HepG2 (cell line): ENCODE results near the gene CHKB. TPM values are rescaled to one million over a fixed set of nuclear protein-coding genes. Genes with fewer than 3 reads are reported as not detected.

Experiments used
- AKAP8 ChIP-seq: sonication (generic); formaldehyde crosslinking; IDR thresholded peaks from 2 replicates; pipeline ENCODE4 v1.5.1; 2020; ENCODE audit warnings: mild to moderate bottlenecking, missing genetic modification reagents
- ASH2L ChIP-seq: fragments of 300-600, 200-600 bp; sonication (generic); IDR thresholded peaks from 2 replicates; pipeline ENCODE4 v1.7.0; 2017; ENCODE audit warnings: low read depth, mild to moderate bottlenecking, moderate library complexity, mixed read lengths, low read length; ENCODE audit not compliant: insufficient read length
- DPF2 ChIP-seq: sonication (generic); formaldehyde crosslinking; IDR thresholded peaks from 2 replicates; pipeline ENCODE4 v1.4.0; 2020; ENCODE audit warnings: mild to moderate bottlenecking, low read depth, missing genetic modification reagents, borderline replicate concordance
- HCFC1 ChIP-seq: fragments of 150-350 bp; IDR thresholded peaks from 2 replicates; pipeline ENCODE4 v1.6.1; 2014; ENCODE audit warnings: low read depth, low read length
- JUN ChIP-seq: sonication (generic); formaldehyde crosslinking; IDR thresholded peaks from 2 replicates; pipeline ENCODE4 v1.4.0; 2020; ENCODE audit warnings: mild to moderate bottlenecking, missing genetic modification reagents
- KDM5B ChIP-seq: sonication (generic); formaldehyde crosslinking; IDR thresholded peaks from 2 replicates; pipeline ENCODE4 v1.4.0; 2020; ENCODE audit warnings: missing genetic modification reagents, mild to moderate bottlenecking, borderline replicate concordance
- MAX ChIP-seq: IDR thresholded peaks from 2 replicates; pipeline ENCODE4 v1.6.1; 2012; ENCODE audit warnings: inconsistent platforms
- MAZ ChIP-seq, 2 experiments: sonication (generic) in 1 of 2; formaldehyde crosslinking in 1 of 2; IDR thresholded peaks; 2 replicates each; pipeline versions ENCODE4 v1.5.0 to v1.6.1; 2012 to 2020; ENCODE audit warnings: low read depth in 2 of 2, mild to moderate bottlenecking in 2 of 2, borderline replicate concordance in 1 of 2, improper control_type of control experiment in 1 of 2, low read length in 1 of 2, missing genetic modification reagents in 1 of 2, moderate library complexity in 1 of 2
- MED1 ChIP-seq: sonication (generic); formaldehyde crosslinking; IDR thresholded peaks from 2 replicates; pipeline ENCODE4 v1.4.0; 2020; ENCODE audit warnings: missing genetic modification reagents
- MTA1 ChIP-seq: sonication (generic); formaldehyde crosslinking; IDR thresholded peaks from 2 replicates; pipeline ENCODE4 v1.4.0; 2020; ENCODE audit warnings: missing genetic modification reagents, mild to moderate bottlenecking, borderline replicate concordance
- MYPOP ChIP-seq: sonication (generic); formaldehyde crosslinking; IDR thresholded peaks from 2 replicates; pipeline ENCODE4 v1.8.1; 2023; ENCODE audit warnings: mild to moderate bottlenecking, moderate library complexity, missing genetic modification reagents
- NFKB2 ChIP-seq: sonication (generic); formaldehyde crosslinking; IDR thresholded peaks from 2 replicates; pipeline ENCODE4 v1.4.0; 2020; ENCODE audit warnings: missing genetic modification reagents, borderline replicate concordance
- RFXAP ChIP-seq: sonication (generic); formaldehyde crosslinking; IDR thresholded peaks from 2 replicates; pipeline ENCODE4 v1.4.0; 2020; ENCODE audit warnings: missing genetic modification reagents, borderline replicate concordance
- SCMH1 ChIP-seq: sonication (generic); formaldehyde crosslinking; IDR thresholded peaks from 2 replicates; pipeline ENCODE4 v1.9.0; 2021; ENCODE audit warnings: missing genetic modification reagents, mild to moderate bottlenecking, borderline replicate concordance
- SNAPC2 ChIP-seq: sonication (generic); formaldehyde crosslinking; IDR thresholded peaks from 2 replicates; pipeline ENCODE4 v1.8.1; 2022; ENCODE audit warnings: mild to moderate bottlenecking, missing genetic modification reagents
- SP2 ChIP-seq: sonication (generic); formaldehyde crosslinking; IDR thresholded peaks from 2 replicates; pipeline ENCODE4 v1.5.1; 2020; ENCODE audit warnings: mild to moderate bottlenecking, missing genetic modification reagents
- SYNCRIP ChIP-seq: fragments of 200-400 bp; formaldehyde crosslinking; IDR thresholded peaks from 2 replicates; pipeline ENCODE4 v1.6.1; 2018; ENCODE audit warnings: mild to moderate bottlenecking, low read depth, low read length; ENCODE audit not compliant: insufficient read depth
- ZBTB25 ChIP-seq: IDR thresholded peaks from 2 replicates; pipeline ENCODE4 v1.6.1; 2018; ENCODE audit warnings: missing genetic modification reagents
- ZBTB7B ChIP-seq: sonication (generic); formaldehyde crosslinking; IDR thresholded peaks from 2 replicates; pipeline ENCODE4 v1.4.0; 2020; ENCODE audit warnings: missing genetic modification reagents
- ZC3H13 ChIP-seq: sonication (generic); formaldehyde crosslinking; IDR thresholded peaks from 2 replicates; pipeline ENCODE4 v1.8.1; 2023; ENCODE audit warnings: mild to moderate bottlenecking, missing genetic modification reagents, moderate library complexity
- ZNF501 ChIP-seq: sonication (generic); formaldehyde crosslinking; IDR thresholded peaks from 2 replicates; pipeline ENCODE4 v1.5.1; 2020; ENCODE audit warnings: mild to moderate bottlenecking, moderate library complexity, missing genetic modification reagents
- ZNF557 ChIP-seq: sonication (generic); formaldehyde crosslinking; IDR thresholded peaks from 2 replicates; pipeline ENCODE4 v1.4.0; 2020; ENCODE audit warnings: missing genetic modification reagents
- ZNF749 ChIP-seq: sonication (generic); formaldehyde crosslinking; IDR thresholded peaks from 2 replicates; pipeline ENCODE4 v1.8.0; 2022; ENCODE audit warnings: mild to moderate bottlenecking, missing genetic modification reagents, moderate library complexity, borderline replicate concordance
- ZNF773 ChIP-seq: sonication (generic); formaldehyde crosslinking; IDR thresholded peaks from 2 replicates; pipeline ENCODE4 v1.4.0; 2020; ENCODE audit warnings: missing genetic modification reagents, borderline replicate concordance
- polyA plus RNA-seq, 8 experiments: library from polyadenylated mRNA; depleted of rRNA in 3 of 8; stranded (reverse) in 7 of 8; unstranded in 1 of 8; fragments of >200 nt; fragmentation: Illumina TruSeq in 4 of 8; extraction: Trizol in 4 of 8; gene quantifications; 2 replicates each; pipeline versions ENCODE4 v1.2.1 to v1.2.3, GENCODE V29; 2011 to 2016; ENCODE audit warnings: low read depth in 4 of 8, missing spikeins in 1 of 8, mixed read lengths in 1 of 8; ENCODE audit not compliant: insufficient read depth in 1 of 8
- total RNA-seq, 5 experiments: library from RNA; depleted of rRNA; stranded (reverse); fragments of >200 nt; fragmentation: Illumina TruSeq; extraction: Trizol; gene quantifications; 2 replicates each; pipeline ENCODE4 v1.2.3, GENCODE V29; 2016; ENCODE audit warnings: low read depth in 1 of 5
- TF ChIP-seq, protein P1 (sequence below): sonication (generic); formaldehyde crosslinking; IDR thresholded peaks from 2 replicates; pipeline ENCODE4 v1.5.1; 2020; ENCODE audit warnings: mild to moderate bottlenecking, missing genetic modification reagents

CHKB gene
- total and polyA plus RNA-seq, 2 of the 13 experiments (the other 11 are each of a cell fraction or from before 2014, with no cell fraction given), result 24.5 to 42.7 TPM

- TF ChIP-seq SP2 (CRISPR knock-in tag), result no peak
- TF ChIP-seq ZNF501 (CRISPR knock-in tag), result 0 out of 2 replicates have a peak, but pooled peaks have one; percentile 37
- 0 out of 2 replicates have a peak, but pooled peaks have one; percentile 0 for TF ChIP-seq NFKB2 (CRISPR knock-in tag)
- TF ChIP-seq MAZ (IDR thresholded peaks at IDR 0.05; ENCODE audit: borderline replicate concordance, low read depth, low read length), result no peak
- no peak for TF ChIP-seq MAZ (CRISPR knock-in tag; IDR thresholded peaks at IDR 0.05; ENCODE audit: low read depth)
- 0 out of 2 replicates have a peak, but pooled peaks have one; percentile 54 for TF ChIP-seq JUN (CRISPR knock-in tag)
- no peak for TF ChIP-seq MED1
- TF ChIP-seq ZNF773, result no peak
- no peak for TF ChIP-seq SNAPC2 (CRISPR knock-in tag)
- TF ChIP-seq, protein P1, sequence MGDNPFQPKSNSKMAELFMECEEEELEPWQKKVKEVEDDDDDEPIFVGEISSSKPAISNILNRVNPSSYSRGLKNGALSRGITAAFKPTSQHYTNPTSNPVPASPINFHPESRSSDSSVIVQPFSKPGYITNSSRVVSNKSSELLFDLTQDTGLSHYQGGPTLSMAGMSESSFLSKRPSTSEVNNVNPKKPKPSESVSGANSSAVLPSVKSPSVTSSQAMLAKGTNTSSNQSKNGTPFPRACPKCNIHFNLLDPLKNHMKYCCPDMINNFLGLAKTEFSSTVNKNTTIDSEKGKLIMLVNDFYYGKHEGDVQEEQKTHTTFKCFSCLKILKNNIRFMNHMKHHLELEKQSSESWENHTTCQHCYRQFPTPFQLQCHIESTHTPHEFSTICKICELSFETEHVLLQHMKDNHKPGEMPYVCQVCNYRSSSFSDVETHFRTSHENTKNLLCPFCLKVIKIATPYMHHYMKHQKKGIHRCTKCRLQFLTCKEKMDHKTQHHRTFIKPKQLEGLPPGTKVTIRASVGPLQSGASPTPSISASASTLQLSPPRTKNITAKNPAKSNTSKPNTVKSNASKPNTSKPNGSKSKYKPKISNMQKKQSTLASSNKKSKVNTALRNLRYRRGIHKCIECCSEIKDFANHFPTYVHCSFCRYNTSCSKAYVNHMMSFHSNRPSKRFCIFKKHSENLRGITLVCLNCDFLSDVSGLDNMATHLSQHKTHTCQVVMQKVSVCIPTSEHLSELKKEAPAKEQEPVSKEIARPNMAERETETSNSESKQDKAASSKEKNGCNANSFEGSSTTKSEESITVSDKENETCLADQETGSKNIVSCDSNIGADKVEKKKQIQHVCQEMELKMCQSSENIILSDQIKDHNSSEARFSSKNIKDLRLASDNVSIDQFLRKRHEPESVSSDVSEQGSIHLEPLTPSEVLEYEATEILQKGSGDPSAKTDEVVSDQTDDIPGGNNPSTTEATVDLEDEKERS (CRISPR knock-in tag), result no peak
- TF ChIP-seq KDM5B, result peak; percentile 53; the same call in 1 of the 2 replicates
- TF ChIP-seq ZBTB7B, result no peak
- TF ChIP-seq ASH2L, result no peak
- TF ChIP-seq DPF2 (CRISPR knock-in tag), result no peak
- no peak for TF ChIP-seq ZNF557
- TF ChIP-seq ZC3H13 (CRISPR knock-in tag), result no peak
- TF ChIP-seq SYNCRIP, result no peak
- TF ChIP-seq AKAP8 (CRISPR knock-in tag), result peak; percentile 98
- TF ChIP-seq SCMH1 (CRISPR knock-in tag), result no peak
- TF ChIP-seq MYPOP (CRISPR knock-in tag), result 0 out of 2 replicates have a peak, but pooled peaks have one; percentile 50
- no peak for TF ChIP-seq HCFC1
- TF ChIP-seq RFXAP, result no peak
- no peak for TF ChIP-seq ZBTB25 (CRISPR knock-in tag)
- TF ChIP-seq MAX, result no peak
- TF ChIP-seq MTA1 (CRISPR knock-in tag), result peak; percentile 23; the same call in 1 of the 2 replicates
- TF ChIP-seq ZNF749, result no peak
These were observed 50.5 kb downstream of the CHKB start (continued) for GRCh38 chr22:50531962-50532674.
